B cell (primary cell): Measurements from ENCODE around the gene RPTOR. TPM values are rescaled to one million over a fixed set of nuclear protein-coding genes. Genes with fewer than 3 reads are reported as not detected.

ENCODE experiments used
- ATAC-seq: fragments of 200-7000 bp; cut with Tn5 transposase; one replicate; pipeline ENCODE4 v1.10.0; 2021; ENCODE audit warnings: low read depth, mild to moderate bottlenecking, moderate number of reproducible peaks, moderate library complexity
- CTCF ChIA-PET: fragments of 350-600 bp; sonication (Branson Sonifier 250); formaldehyde crosslinking; loops from one replicate; lab custom pipeline; 2021; ENCODE audit warnings: antibody characterized with exemption, inconsistent platforms; lab: Charles Lee
- POLR2A ChIA-PET: fragments of 350-600 bp; sonication (Branson Sonifier 250); formaldehyde crosslinking; loops from one replicate; lab custom pipeline; 2021; ENCODE audit warnings: antibody characterized with exemption; lab: Charles Lee
- DNase-seq: peaks from one replicate; pipeline ENCODE4 v3.0.0; 2013
- H2AFZ ChIP-seq: 2 replicates; pipeline ENCODE4 v1.6.1; 2012; ENCODE audit warnings: mild to moderate bottlenecking, low read depth, low read length; ENCODE audit not compliant: insufficient read depth, poor library complexity, severe bottlenecking
- H3K27ac ChIP-seq, 2 donors: 1 replicate in 1 of 2; 2 replicates in 1 of 2; pipeline ENCODE4 v1.5.1; 2012 to 2013; ENCODE audit warnings: low read length in 2 of 2, mild to moderate bottlenecking in 2 of 2, moderate library complexity in 1 of 2
- H3K27me3 ChIP-seq, 4 experiments: fragments of 200-600 bp in 1 of 4; sonication (generic) in 1 of 4; replicated peaks in 1 of 4; 1 replicate in 2 of 4; 2 replicates in 2 of 4; pipeline versions ENCODE4 v1.6.1 to v1.7.0; 2013 to 2016; ENCODE audit warnings: low read length in 3 of 4, mild to moderate bottlenecking in 2 of 4, mixed read lengths in 1 of 4, moderate library complexity in 1 of 4; ENCODE audit not compliant: insufficient read depth in 4 of 4, control insufficient read depth in 3 of 4; ENCODE audit errors: control extremely low read depth in 1 of 4
- H3K36me3 ChIP-seq, 2 experiments: replicated peaks in 1 of 2; 1 replicate in 1 of 2; 2 replicates in 1 of 2; pipeline versions ENCODE4 v1.6.1 to v1.7.1; 2013; ENCODE audit warnings: low read length in 1 of 2; ENCODE audit not compliant: insufficient read depth in 2 of 2, control insufficient read depth in 1 of 2; ENCODE audit errors: control extremely low read depth in 1 of 2, extremely low read depth in 1 of 2
- H3K4me1 ChIP-seq, 2 donors: fragments of 200-600 bp in 1 of 2; sonication (generic) in 1 of 2; 1 replicate in 1 of 2; 2 replicates in 1 of 2; pipeline versions ENCODE4 v1.5.1 to v1.6.1; 2013 to 2017; ENCODE audit warnings: low read length in 2 of 2; ENCODE audit not compliant: control insufficient read depth in 2 of 2, insufficient read depth in 2 of 2
- H3K4me2 ChIP-seq: replicated peaks from 2 replicates; pipeline ENCODE3; 2012; ENCODE audit warnings: mild to moderate bottlenecking, low read depth, low read length; ENCODE audit not compliant: poor library complexity, severe bottlenecking
- H3K4me3 ChIP-seq, 5 experiments: fragments of 200-600 bp in 1 of 5; sonication (generic) in 1 of 5; 1 replicate in 3 of 5; 2 replicates in 2 of 5; pipeline versions ENCODE4 v1.5.1 to v1.7.0; 2011 to 2016; ENCODE audit warnings: low read length in 4 of 5, mild to moderate bottlenecking in 4 of 5, low read depth in 2 of 5, control low read depth in 1 of 5, moderate library complexity in 1 of 5; ENCODE audit not compliant: insufficient read depth in 1 of 5; ENCODE audit errors: control extremely low read depth in 1 of 5, extremely low read depth in 1 of 5
- H3K79me2 ChIP-seq: fragments of 200-600 bp; sonication (generic); one replicate; pipeline ENCODE4 v1.6.0; 2016; ENCODE audit warnings: low read length; ENCODE audit not compliant: control insufficient read depth, insufficient read depth
- H3K9ac ChIP-seq: fragments of 200-600 bp; sonication (generic); 2 replicates; pipeline ENCODE4 v1.6.1; 2017; ENCODE audit warnings: mild to moderate bottlenecking, low read length, moderate library complexity
- H3K9me3 ChIP-seq, 3 donors: one replicate each; pipeline versions ENCODE4 v1.6.1 to v1.7.1; 2013; ENCODE audit warnings: low read length in 2 of 3; ENCODE audit not compliant: control insufficient read depth in 2 of 3, insufficient read depth in 1 of 3; ENCODE audit errors: control extremely low read depth in 1 of 3
- H4K20me1 ChIP-seq: 2 replicates; pipeline ENCODE4 v1.6.0; 2012; ENCODE audit warnings: mild to moderate bottlenecking, low read length; ENCODE audit not compliant: insufficient read depth, control insufficient read depth, poor library complexity, severe bottlenecking
- H3K27ac Mint-ChIP-seq: one replicate; pipeline ENCODE4 v1.8.0; 2021; ENCODE audit warnings: mixed read lengths
- H3K27me3 Mint-ChIP-seq: one replicate; pipeline ENCODE4 v1.8.0; 2021; ENCODE audit warnings: mixed read lengths
- H3K4me1 Mint-ChIP-seq: one replicate; pipeline ENCODE4 v1.8.0; 2021; ENCODE audit warnings: mixed read lengths
- H3K4me3 Mint-ChIP-seq: one replicate; pipeline ENCODE4 v1.8.0; 2021; ENCODE audit warnings: mixed read lengths
- H3K9me3 Mint-ChIP-seq: one replicate; pipeline ENCODE4 v1.8.0; 2022; ENCODE audit warnings: mixed read lengths; ENCODE audit not compliant: insufficient read depth
- EZH2 ChIP-seq: IDR thresholded peaks from 2 replicates; pipeline ENCODE4 v1.6.1; 2012; ENCODE audit warnings: borderline replicate concordance, low read depth, mild to moderate bottlenecking, moderate library complexity, low read length; ENCODE audit not compliant: insufficient read depth, poor library complexity, severe bottlenecking
- WGBS: methylation state at CpG from one replicate; pipeline ENCODE4 v1.1.5; 2013; ENCODE audit warnings: missing lambda C conversion rate; ENCODE audit not compliant: insufficient coverage; 5-methylcytosine and 5-hydroxymethylcytosine counted together
- intact Hi-C: fragments of 100-400 bp; cut with micrococcal nuclease; formaldehyde crosslinking; loops from one replicate; pipeline ENCODE4 v1.10.0; 2022
- polyA plus RNA-seq: library from polyadenylated mRNA; depleted of rRNA; stranded (reverse); fragments of >200 nt; gene quantifications from 2 replicates; pipeline ENCODE4 v1.2.3, GENCODE V29; 2012
- total RNA-seq, 2 donors: library from RNA; stranded (reverse); fragments of 120-200 nt in 1 of 2; gene quantifications; 1 replicate in 1 of 2; 2 replicates in 1 of 2; pipeline versions ENCODE4 v1.2.3 to v1.2.4, GENCODE V29; 2013 to 2022
- TF ChIP-seq, protein P1 (sequence below): fragments of 200-600 bp; IDR thresholded peaks from one replicate; pipeline ENCODE4 v1.8.0; 2022; ENCODE audit warnings: antibody characterized with exemption, mild to moderate bottlenecking

RPTOR gene
- total and polyA plus RNA-seq, 2 donors (not counting 1 experiment from before 2014, with no cell fraction given) = 13.4 to 58.8 TPM

DNA sequence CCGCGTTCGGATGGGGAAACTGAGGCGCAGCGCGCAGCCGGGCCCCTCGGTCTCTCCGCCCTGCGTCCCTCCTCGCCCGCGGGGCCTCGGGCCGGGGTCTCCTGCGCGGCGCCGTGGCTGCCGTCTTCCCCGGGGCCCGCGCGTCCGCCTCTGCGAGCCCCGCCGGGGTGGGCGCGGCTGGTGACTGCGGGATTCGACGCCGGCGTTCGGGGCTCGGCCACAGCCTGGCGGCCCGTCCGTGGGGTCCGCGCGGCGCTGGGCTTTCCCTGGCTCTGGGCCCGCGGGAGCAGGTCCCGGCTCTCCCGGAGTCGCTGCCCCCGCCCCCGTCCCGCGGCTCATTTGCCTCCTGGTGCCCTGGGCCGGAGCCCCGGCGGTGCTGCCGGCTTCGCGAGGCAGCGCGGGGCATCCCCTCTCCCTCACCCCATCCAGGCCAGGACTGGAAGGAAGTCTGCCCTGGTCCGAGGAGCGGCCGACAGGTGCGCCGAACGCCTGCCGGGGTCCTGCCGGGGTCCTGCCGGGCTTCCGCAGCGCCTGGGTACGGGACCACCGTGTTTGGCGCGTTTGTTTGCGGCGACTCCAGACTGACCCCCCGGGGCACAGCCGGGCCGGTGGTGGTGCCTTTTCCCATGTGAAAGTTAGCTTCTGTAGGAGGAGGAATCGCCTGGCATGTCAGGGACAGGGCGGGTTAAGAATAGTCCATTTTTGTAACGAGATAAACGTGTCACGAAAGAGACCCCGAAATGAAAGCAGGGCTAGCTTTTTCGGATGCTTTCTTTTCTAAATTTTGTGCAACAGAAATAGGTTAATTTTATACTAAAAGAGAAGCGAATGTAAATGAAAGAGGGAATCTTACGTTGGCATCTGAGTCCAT is 447.7 kb downstream of the RPTOR start:
- Histone ChIP-seq H3K4me2 (peak overlapping the region; percentile 95), H4K20me1 (peaks cover 22% of the 10 kb centered on the region), H3K9me3 (no peaks in the 10 kb centered on the region), H3K79me2 (peaks cover 5% of the 10 kb centered on the region), H3K9ac (peak overlapping the region; percentile 80), H3K4me3 (peak overlapping the region in 4 of 5 experiments; percentile 68 to 88 (median 77)), H3K27me3 (no peaks in the 10 kb centered on the region), H3K4me1 (peaks cover 20 to 44% of the 10 kb centered on the region in 2 donors), H3K27ac (peak overlapping the region in 1 of 2 donors; percentile 39), H3K36me3 (peaks cover 0 to 22% of the 10 kb centered on the region in 2 experiments), H2AFZ (peak overlapping the region; percentile 94)
- no peaks in the 10 kb centered on the region for H3K27me3 Mint-ChIP-seq
- TF ChIP-seq, protein P1, sequence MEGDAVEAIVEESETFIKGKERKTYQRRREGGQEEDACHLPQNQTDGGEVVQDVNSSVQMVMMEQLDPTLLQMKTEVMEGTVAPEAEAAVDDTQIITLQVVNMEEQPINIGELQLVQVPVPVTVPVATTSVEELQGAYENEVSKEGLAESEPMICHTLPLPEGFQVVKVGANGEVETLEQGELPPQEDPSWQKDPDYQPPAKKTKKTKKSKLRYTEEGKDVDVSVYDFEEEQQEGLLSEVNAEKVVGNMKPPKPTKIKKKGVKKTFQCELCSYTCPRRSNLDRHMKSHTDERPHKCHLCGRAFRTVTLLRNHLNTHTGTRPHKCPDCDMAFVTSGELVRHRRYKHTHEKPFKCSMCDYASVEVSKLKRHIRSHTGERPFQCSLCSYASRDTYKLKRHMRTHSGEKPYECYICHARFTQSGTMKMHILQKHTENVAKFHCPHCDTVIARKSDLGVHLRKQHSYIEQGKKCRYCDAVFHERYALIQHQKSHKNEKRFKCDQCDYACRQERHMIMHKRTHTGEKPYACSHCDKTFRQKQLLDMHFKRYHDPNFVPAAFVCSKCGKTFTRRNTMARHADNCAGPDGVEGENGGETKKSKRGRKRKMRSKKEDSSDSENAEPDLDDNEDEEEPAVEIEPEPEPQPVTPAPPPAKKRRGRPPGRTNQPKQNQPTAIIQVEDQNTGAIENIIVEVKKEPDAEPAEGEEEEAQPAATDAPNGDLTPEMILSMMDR = no peak
- TF ChIP-seq EZH2 = no peak
- H3K4me3 Mint-ChIP-seq = peak overlapping the region; percentile 78
- H3K4me1 Mint-ChIP-seq = peaks cover 31% of the 10 kb centered on the region
- WGBS = 4% methylated on average over 89 of the region's 90 CpGs
- no peak for DNase-seq
- H3K27ac Mint-ChIP-seq = peak overlapping the region; percentile 66
- POLR2A ChIA-PET = no interaction called here
- intact Hi-C loops = loop anchor here (5.0 kb wide), 1 partner anchor 40 kb away; no protein-coding TSS in a partner anchor
- no peaks in the 10 kb centered on the region for H3K9me3 Mint-ChIP-seq
- CTCF ChIA-PET = interaction anchor here (1.0 to 1.3 kb wide), 3 partner anchors 26 to 566 kb away, joined by 3 read pairs; no protein-coding TSS in a partner anchor
- no peak for ATAC-seq
